H1 (cell line): Measurements from ENCODE around the gene CTNNA3. TPM values are rescaled to one million over a fixed set of nuclear protein-coding genes. Genes with fewer than 3 reads are reported as not detected.

Source experiments
- CTCF ChIA-PET: fragments of 300-600 bp; sonication (Branson Sonifier 250); formaldehyde crosslinking; loops from one replicate; lab custom pipeline; 2021; ENCODE audit not compliant: partially characterized antibody; lab: Charles Lee
- POLR2A ChIA-PET: fragments of 300-600 bp; sonication (Branson Sonifier 250); formaldehyde crosslinking; loops from one replicate; lab custom pipeline; 2021; ENCODE audit warnings: inconsistent platforms; ENCODE audit not compliant: partially characterized antibody; lab: Charles Lee
- DNase-seq, 2 experiments: peaks; one replicate each; pipeline versions ENCODE4 v3.0.0 to v3.0.0-alpha.2; 2010 to 2022; ENCODE audit warnings: low spot score in 2 of 2, low read depth in 1 of 2, mixed read lengths in 1 of 2
- FAIRE-seq: peaks from 2 replicates; lab custom pipeline; 2011; peaks lifted over from hg19 to GRCh38; lab: Jason Lieb, UNC
- H2AFZ ChIP-seq: 2 replicates; pipeline ENCODE4 v1.8.1; 2012; ENCODE audit warnings: low read length, inconsistent platforms
- H2AK5ac ChIP-seq: 2 replicates; pipeline ENCODE4 v1.6.1; 2013; ENCODE audit warnings: low read depth, low read length
- H2BK120ac ChIP-seq: replicated peaks from 2 replicates; pipeline ENCODE3; 2013; ENCODE audit warnings: low read depth, low read length, inconsistent platforms
- H2BK12ac ChIP-seq: 2 replicates; pipeline ENCODE4 v1.6.1; 2013; ENCODE audit warnings: low read depth, low read length
- H2BK15ac ChIP-seq: 2 replicates; pipeline ENCODE4 v1.6.1; 2013; ENCODE audit warnings: low read length
- H2BK20ac ChIP-seq: 2 replicates; pipeline ENCODE4 v1.6.1; 2013; ENCODE audit warnings: low read length
- H2BK5ac ChIP-seq: 2 replicates; pipeline ENCODE4 v1.6.1; 2013; ENCODE audit warnings: low read depth, low read length
- H3K14ac ChIP-seq: 2 replicates; pipeline ENCODE4 v1.6.1; 2013; ENCODE audit warnings: inconsistent platforms; ENCODE audit not compliant: insufficient read length
- H3K18ac ChIP-seq: 2 replicates; pipeline ENCODE4 v1.6.1; 2013; ENCODE audit warnings: low read length; ENCODE audit errors: extremely low read depth
- H3K23ac ChIP-seq: 2 replicates; pipeline ENCODE4 v1.6.1; 2013; ENCODE audit warnings: inconsistent platforms; ENCODE audit not compliant: insufficient read length
- H3K23me2 ChIP-seq: 2 replicates; pipeline ENCODE4 v1.6.1; 2013; ENCODE audit warnings: low read depth, low read length
- H3K27ac ChIP-seq: 2 replicates; pipeline ENCODE4 v1.6.1; 2011; ENCODE audit warnings: low read depth, low read length, inconsistent platforms
- H3K27me3 ChIP-seq, 4 experiments: replicated peaks in 1 of 4; 1 replicate in 1 of 4; 2 replicates in 3 of 4; pipeline versions ENCODE4 v1.6.1 to v1.8.1; 2011 to 2013; ENCODE audit warnings: low read length in 3 of 4, mild to moderate bottlenecking in 3 of 4, inconsistent platforms in 2 of 4, mixed read lengths in 2 of 4, moderate library complexity in 1 of 4; ENCODE audit not compliant: control insufficient read depth in 3 of 4, insufficient read depth in 3 of 4; ENCODE audit errors: extremely low read depth in 1 of 4
- H3K36me3 ChIP-seq, 4 experiments: 2 replicates each; pipeline versions ENCODE4 v1.6.1 to v1.8.1; 2011 to 2013; ENCODE audit warnings: mild to moderate bottlenecking in 4 of 4, low read length in 3 of 4, moderate library complexity in 2 of 4, control low read depth in 1 of 4, inconsistent platforms in 1 of 4; ENCODE audit not compliant: insufficient read depth in 4 of 4, control insufficient read depth in 2 of 4
- H3K4ac ChIP-seq: replicated peaks from 2 replicates; pipeline ENCODE3; 2013; ENCODE audit warnings: low read length, low read depth, mixed read lengths, inconsistent platforms; ENCODE audit not compliant: insufficient read length
- H3K4me1 ChIP-seq, 4 experiments: replicated peaks in 1 of 4; 1 replicate in 1 of 4; 2 replicates in 3 of 4; pipeline versions ENCODE4 v1.6.1 to v1.8.1; 2011 to 2013; ENCODE audit warnings: low read length in 3 of 4, inconsistent platforms in 2 of 4, mixed read lengths in 1 of 4; ENCODE audit not compliant: insufficient read depth in 4 of 4, control insufficient read depth in 3 of 4
- H3K4me2 ChIP-seq, 2 experiments: 2 replicates each; pipeline versions ENCODE4 v1.6.1 to v1.8.1; 2011 to 2013; ENCODE audit warnings: low read depth in 2 of 2, low read length in 2 of 2, control low read depth in 1 of 2, inconsistent platforms in 1 of 2, mild to moderate bottlenecking in 1 of 2; ENCODE audit not compliant: insufficient read depth in 1 of 2
- H3K4me3 ChIP-seq, 4 experiments: fragments of 200-600, 300-600 bp in 1 of 4; sonication (generic), shearing (Covaris generic), sonication (Bioruptor Twin) in 1 of 4; 2 replicates each; pipeline versions ENCODE4 v1.5.1 to v1.8.1; 2011 to 2016; ENCODE audit warnings: low read length in 4 of 4, low read depth in 3 of 4, control low read depth in 2 of 4, inconsistent platforms in 2 of 4, mild to moderate bottlenecking in 2 of 4, mixed read lengths in 1 of 4, moderate library complexity in 1 of 4; ENCODE audit not compliant: insufficient read depth in 2 of 4; ENCODE audit errors: extremely low read depth in 1 of 4
- H3K56ac ChIP-seq: replicated peaks from 2 replicates; pipeline ENCODE3; 2013; ENCODE audit warnings: low read depth, mild to moderate bottlenecking, mixed read lengths, low read length, inconsistent platforms; ENCODE audit not compliant: insufficient read length
- H3K79me1 ChIP-seq: 2 replicates; pipeline ENCODE4 v1.6.1; 2013; ENCODE audit warnings: low read depth, low read length, control low read depth
- H3K79me2 ChIP-seq, 2 experiments: 2 replicates each; pipeline versions ENCODE4 v1.6.1 to v1.8.1; 2012 to 2013; ENCODE audit warnings: low read length in 2 of 2, mild to moderate bottlenecking in 2 of 2, inconsistent platforms in 1 of 2; ENCODE audit not compliant: insufficient read depth in 2 of 2, control insufficient read depth in 1 of 2
- H3K9ac ChIP-seq, 4 experiments: replicated peaks in 1 of 4; 1 replicate in 1 of 4; 2 replicates in 3 of 4; pipeline versions ENCODE4 v1.6.1 to v1.8.1; 2011 to 2013; ENCODE audit warnings: low read depth in 3 of 4, low read length in 3 of 4, control low read depth in 2 of 4, mild to moderate bottlenecking in 2 of 4, moderate library complexity in 2 of 4, inconsistent platforms in 1 of 4; ENCODE audit errors: extremely low read depth in 1 of 4
- H3K9me3 ChIP-seq, 2 experiments: 2 replicates each; pipeline versions ENCODE4 v1.6.1 to v1.8.1; 2012 to 2013; ENCODE audit warnings: mild to moderate bottlenecking in 2 of 2, moderate library complexity in 2 of 2, control low read depth in 1 of 2, inconsistent platforms in 1 of 2, low read depth in 1 of 2, low read length in 1 of 2, mixed read lengths in 1 of 2; ENCODE audit not compliant: insufficient read depth in 2 of 2
- H4K20me1 ChIP-seq, 2 experiments: replicated peaks in 1 of 2; 2 replicates each; pipeline versions ENCODE3 to v1.8.1; 2011 to 2013; ENCODE audit warnings: inconsistent platforms in 2 of 2, low read length in 2 of 2, mild to moderate bottlenecking in 1 of 2; ENCODE audit not compliant: insufficient read depth in 2 of 2, control insufficient read depth in 1 of 2
- H4K5ac ChIP-seq: 2 replicates; pipeline ENCODE4 v1.6.1; 2013; ENCODE audit warnings: low read length, low read depth, mixed read lengths, inconsistent platforms; ENCODE audit not compliant: insufficient read length
- H4K8ac ChIP-seq: 2 replicates; pipeline ENCODE4 v1.8.0; 2013; ENCODE audit warnings: mild to moderate bottlenecking, moderate library complexity, low read length, inconsistent platforms; ENCODE audit not compliant: insufficient read depth; ENCODE audit errors: extremely low read depth
- H4K91ac ChIP-seq: replicated peaks from 2 replicates; pipeline ENCODE3; 2013; ENCODE audit warnings: low read length, mixed read lengths, inconsistent platforms; ENCODE audit not compliant: insufficient read length
- ATF2 ChIP-seq: IDR thresholded peaks from 2 replicates; pipeline ENCODE4 v1.6.1; 2012; ENCODE audit warnings: low read length, inconsistent platforms
- GABPA ChIP-seq: IDR thresholded peaks from 2 replicates; pipeline ENCODE4 v1.6.1; 2011; ENCODE audit warnings: mild to moderate bottlenecking, low read length, moderate library complexity, borderline replicate concordance; ENCODE audit not compliant: insufficient read depth
- GTF2F1 ChIP-seq: IDR thresholded peaks from 2 replicates; pipeline ENCODE4 v1.6.1; 2012; ENCODE audit warnings: low read depth, low read length, improper control_type of control experiment, borderline replicate concordance
- HDAC2 ChIP-seq, 2 experiments: fragments of 300-600 bp in 1 of 2; sonication (generic) in 1 of 2; IDR thresholded peaks; 2 replicates each; pipeline ENCODE4 v1.6.1; 2011 to 2012; ENCODE audit warnings: low read depth in 2 of 2, low read length in 2 of 2, mild to moderate bottlenecking in 2 of 2, moderate library complexity in 2 of 2, borderline replicate concordance in 1 of 2, inconsistent platforms in 1 of 2
- KDM1A ChIP-seq: fragments of 200-600, 300-600 bp; sonication (generic); IDR thresholded peaks from 2 replicates; pipeline ENCODE4 v1.7.1; 2016; ENCODE audit warnings: mild to moderate bottlenecking, low read length, borderline replicate concordance
- NRF1 ChIP-seq: IDR thresholded peaks from 2 replicates; pipeline ENCODE4 v1.6.1; 2011; ENCODE audit warnings: mild to moderate bottlenecking, low read depth, low read length, improper control_type of control experiment
- POLR2A ChIP-seq, 2 experiments: IDR thresholded peaks; 1 replicate in 1 of 2; 2 replicates in 1 of 2; pipeline ENCODE4 v1.6.1; 2011; ENCODE audit warnings: low read depth in 2 of 2, low read length in 2 of 2, mild to moderate bottlenecking in 2 of 2; ENCODE audit errors: control extremely low read depth in 1 of 2
- RFX5 ChIP-seq: IDR thresholded peaks from 2 replicates; pipeline ENCODE4 v1.6.1; 2011; ENCODE audit warnings: low read depth, low read length, improper control_type of control experiment, borderline replicate concordance
- SIN3A ChIP-seq, 2 experiments: IDR thresholded peaks in 1 of 2; conservative IDR thresholded peaks in 1 of 2; 2 replicates each; pipeline ENCODE4 v1.6.1; 2011 to 2012; ENCODE audit warnings: low read length in 2 of 2, improper control_type of control experiment in 1 of 2, low read depth in 1 of 2, mild to moderate bottlenecking in 1 of 2
- SIX5 ChIP-seq: IDR thresholded peaks from 2 replicates; pipeline ENCODE4 v1.6.1; 2011; ENCODE audit warnings: mild to moderate bottlenecking, low read depth, low read length
- SP1 ChIP-seq: IDR thresholded peaks from 2 replicates; pipeline ENCODE4 v1.6.1; 2011; ENCODE audit warnings: low read depth, low read length
- SRF ChIP-seq: IDR thresholded peaks from 2 replicates; pipeline ENCODE4 v1.6.1; 2011; ENCODE audit warnings: mild to moderate bottlenecking, low read depth, low read length, moderate library complexity
- TCF12 ChIP-seq: IDR thresholded peaks from 2 replicates; pipeline ENCODE4 v1.6.1; 2011; ENCODE audit warnings: low read depth, mild to moderate bottlenecking, low read length
- WGBS, 2 experiments: shearing (Covaris generic) in 1 of 2; methylation state at CpG; one replicate each; pipeline versions ENCODE4 v1.1.6 to v1.1.7; 2013 to 2015; ENCODE audit warnings: low lambda C conversion rate in 2 of 2, mixed read lengths in 2 of 2, inconsistent platforms in 1 of 2, low coverage in 1 of 2, missing lambda C conversion rate in 1 of 2; ENCODE audit not compliant: insufficient replicate concordance in 2 of 2, insufficient coverage in 1 of 2, insufficient read length in 1 of 2; ENCODE audit errors: extremely low coverage in 1 of 2, missing lambda C conversion rate in 1 of 2; 5-methylcytosine and 5-hydroxymethylcytosine counted together
- polyA plus RNA-seq, 7 experiments: library from polyadenylated mRNA; depleted of rRNA in 3 of 7; stranded (reverse) in 5 of 7; unstranded in 2 of 7; fragments of >200 nt in 5 of 7; fragments of 200-250 nt in 2 of 7; gene quantifications; 1 replicate in 5 of 7; 2 replicates in 1 of 7; 4 replicates in 1 of 7; pipeline versions ENCODE4 v1.2.1 to v1.2.3, GENCODE V29; 2011 to 2013; ENCODE audit warnings: missing spikeins in 2 of 7, mixed read lengths in 2 of 7
- total RNA-seq: library from RNA; stranded (reverse); fragmentation: NEBNext Ultra II Directional; extraction: Animal tissue kit (Norgen Biotek cat#: 25700); gene quantifications from 2 replicates; pipeline ENCODE4 v1.2.1, GENCODE V29; 2021

CTNNA3 gene
- total and polyA plus RNA-seq, 2 of the 8 experiments (the other 6 are each of a cell fraction or from before 2014, with no cell fraction given), result 1.3 to 1.5 TPM

DNA sequence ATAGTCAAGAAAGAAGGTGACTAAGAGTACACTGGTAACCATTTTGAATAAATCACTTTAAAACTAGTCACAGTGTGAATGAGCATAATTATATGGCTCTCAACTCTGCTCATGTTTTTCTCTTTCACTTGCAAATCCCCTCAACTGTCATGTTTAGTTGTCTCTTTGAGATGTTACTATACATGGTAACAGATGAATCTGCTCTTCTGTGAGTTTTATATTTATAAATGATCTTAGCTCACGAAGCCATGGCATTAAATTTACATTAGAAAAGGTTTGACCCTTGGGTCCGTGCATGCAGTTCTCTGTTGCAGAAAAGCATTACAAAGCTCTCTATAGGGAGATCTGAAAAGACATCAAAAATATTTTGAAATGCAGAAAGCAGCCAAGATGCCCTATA lies 803.1 kb downstream of the CTNNA3 start:
- Histone ChIP-seq H3K23me2 (no peaks in the 10 kb centered on the region), H3K36me3 (no peaks in the 10 kb centered on the region), H3K27ac (no peak overlapping the region), H3K23ac (no peak overlapping the region), H2BK5ac (no peak overlapping the region), H3K9me3 (no peaks in the 10 kb centered on the region), H3K4ac (no peak overlapping the region), H3K79me1 (no peaks in the 10 kb centered on the region), H2BK120ac (no peak overlapping the region), H2BK12ac (no peak overlapping the region), H3K56ac (no peak overlapping the region), H3K79me2 (no peaks in the 10 kb centered on the region), H4K91ac (no peak overlapping the region), H4K8ac (no peak overlapping the region), H3K9ac (no peak overlapping the region), H3K4me1 (peaks cover 0 to 8% (median 0%) of the 10 kb centered on the region in 4 experiments; a peak in 2 of 7 replicates), H3K4me2 (peak overlapping the region in 1 of 2 experiments; percentile 32; a peak in 2 of 4 replicates), H3K18ac (no peak overlapping the region), H4K20me1 (no peaks in the 10 kb centered on the region), H4K5ac (no peak overlapping the region), H2AK5ac (no peak overlapping the region), H2AFZ (no peak overlapping the region), H3K4me3 (peak overlapping the region in 1 of 4 experiments; percentile 9; a peak in 1 of 8 replicates), H2BK20ac (no peak overlapping the region), H3K27me3 (no peaks in the 10 kb centered on the region), H2BK15ac (no peak overlapping the region), H3K14ac (no peak overlapping the region)
- no peak for DNase-seq
- ChIA-PET POLR2A (no interaction called here), CTCF (interaction anchor here (1.3 kb wide), 1 partner anchor 37 kb away, joined by 3 read pairs; no protein-coding TSS in a partner anchor)
- 11% methylated on average over 2 of the region's 2 CpGs; no CpG with 5 or more reads in 1 of the 2 experiments for WGBS, 2 experiments
- no peak for FAIRE-seq
- TF ChIP-seq KDM1A (no peak), RFX5 (no peak), SRF (no peak), ATF2 (no peak), TCF12 (no peak), POLR2A (IDR thresholded peaks at IDR 0.05; ENCODE audit: control extremely low read depth in 1 of 2, low read depth in 2 of 2, low read length in 2 of 2) (no peak), HDAC2 (IDR thresholded peaks at IDR 0.05; ENCODE audit: borderline replicate concordance in 1 of 2, low read depth in 2 of 2, low read length in 2 of 2) (no peak), GABPA (no peak), SIX5 (no peak), NRF1 (no peak), GTF2F1 (no peak), SIN3A (conservative IDR thresholded peaks at IDR 0.05 in 1 of 2, IDR thresholded peaks at IDR 0.05 in 1 of 2; ENCODE audit: low read depth in 1 of 2, low read length in 2 of 2) (no peak), SP1 (no peak)
